HG03469 (cell line): ENCODE data around the gene NR5A2.
A peak's percentile ranks its signal among the peaks of the same experiment; 100 is the strongest.

ENCODE experiments used
- ATAC-seq: cut with Tn5 transposase; IDR thresholded peaks from one replicate; pipeline ENCODE4 v1.9.1; 2021; ENCODE audit warnings: mild to moderate bottlenecking, moderate library complexity, moderate number of reproducible peaks; ENCODE audit not compliant: unreplicated experiment

NR5A2 gene

GRCh38 chr1:200062143-200062542 lies 34.6 kb downstream of the NR5A2 start:
- no peak for ATAC-seq

- peak; percentile 82 for ATAC-seq
Observed at GRCh38 chr1:200072636-200073285, 45.3 kb downstream of the NR5A2 start.

GRCh38 chr1:200073286-200073637 lies 45.8 kb downstream of the NR5A2 start:
- ATAC-seq: no peak

- no peak for ATAC-seq
Observed at GRCh38 chr1:200075522-200075921, 48.0 kb downstream of the NR5A2 start.

GRCh38 chr1:200075938-200076546 lies 48.5 kb downstream of the NR5A2 start:
- no peak for ATAC-seq

- no peak for ATAC-seq
Observed at GRCh38 chr1:200079232-200079940, 51.9 kb downstream of the NR5A2 start.

GRCh38 chr1:200081151-200081968 lies 53.9 kb downstream of the NR5A2 start:
- ATAC-seq: no peak

GRCh38 chr1:200081969-200082245 lies 54.4 kb downstream of the NR5A2 start:
- ATAC-seq: no peak

GRCh38 chr1:200082329-200082728 lies 54.8 kb downstream of the NR5A2 start:
- ATAC-seq: no peak

- no peak for ATAC-seq
Observed at GRCh38 chr1:200090252-200091159, 63.0 kb downstream of the NR5A2 start.

- no peak for ATAC-seq
Observed at GRCh38 chr1:200095057-200095577, 67.6 kb downstream of the NR5A2 start.

GRCh38 chr1:200096774-200097173 lies 69.3 kb downstream of the NR5A2 start:
- ATAC-seq: no peak

- no peak for ATAC-seq
Observed at GRCh38 chr1:200099040-200099439, 71.5 kb downstream of the NR5A2 start.

GRCh38 chr1:200103966-200104583 lies 76.6 kb downstream of the NR5A2 start:
- ATAC-seq: no peak

GRCh38 chr1:200107004-200107470 lies 79.5 kb downstream of the NR5A2 start:
- no peak for ATAC-seq

GRCh38 chr1:200108659-200109058 lies 81.1 kb downstream of the NR5A2 start:
- no peak for ATAC-seq

GRCh38 chr1:200112290-200112689 lies 84.8 kb downstream of the NR5A2 start:
- ATAC-seq: no peak

- no peak for ATAC-seq
Observed at GRCh38 chr1:200115532-200115931, 88.0 kb downstream of the NR5A2 start.

- no peak for ATAC-seq
Observed at GRCh38 chr1:200116324-200116723, 88.8 kb downstream of the NR5A2 start.
